HG03060 (cell line): ENCODE data around the gene PPFIBP1.

Experiments
- ATAC-seq: cut with Tn5 transposase; IDR thresholded peaks from one replicate; pipeline ENCODE4 v1.9.1; 2021; ENCODE audit warnings: low read depth, moderate number of reproducible peaks; ENCODE audit not compliant: unreplicated experiment

PPFIBP1 gene

DNA sequence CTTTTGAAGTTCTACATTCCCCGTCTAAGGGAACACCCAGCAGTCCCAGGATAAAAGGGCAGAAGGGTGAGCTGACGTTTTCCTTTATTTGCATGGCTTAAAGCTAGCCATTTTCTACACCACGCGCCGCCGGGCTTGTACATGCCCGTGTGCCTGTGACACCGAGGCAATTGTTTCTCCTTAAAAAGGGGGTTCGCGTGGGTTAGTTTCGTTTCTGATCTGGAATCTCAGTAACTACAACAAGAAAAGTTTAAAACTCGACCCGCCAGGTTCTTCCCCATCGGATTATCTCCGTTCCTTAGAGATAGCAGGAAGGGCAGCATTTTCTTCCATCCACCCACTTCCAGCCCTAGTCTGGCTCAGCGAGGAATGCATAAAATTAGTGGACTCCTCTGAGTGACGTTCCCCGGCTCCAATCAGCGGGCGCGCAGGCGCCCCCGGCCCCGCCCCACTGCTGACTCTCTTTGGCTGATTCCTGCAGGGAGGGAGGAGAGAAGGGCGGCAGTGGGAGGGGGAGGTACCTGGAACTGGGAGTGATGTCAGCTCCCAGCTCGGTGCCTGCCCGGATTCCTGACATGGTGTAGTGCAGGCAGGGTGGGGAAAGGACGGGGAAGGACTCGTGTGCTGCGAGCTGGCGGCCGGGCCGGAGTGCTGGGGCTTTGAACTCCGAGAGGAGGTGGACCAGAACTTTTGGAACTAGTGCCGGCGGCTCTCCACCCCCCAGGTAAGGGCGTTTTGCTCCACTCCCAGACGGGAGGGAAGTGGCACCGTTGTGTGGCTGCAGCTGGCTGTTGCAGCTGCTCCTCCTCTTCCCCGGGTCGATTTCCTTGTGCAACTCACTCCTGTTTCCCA lies at the start of gene PPFIBP1:
Gene PPFIBP1, plus strand, starts transcription at position 565 of the 852 bp plus-strand sequence. CDS start 109,191 bp downstream, outside the sequence.
- ATAC-seq = peak; percentile 70

DNA sequence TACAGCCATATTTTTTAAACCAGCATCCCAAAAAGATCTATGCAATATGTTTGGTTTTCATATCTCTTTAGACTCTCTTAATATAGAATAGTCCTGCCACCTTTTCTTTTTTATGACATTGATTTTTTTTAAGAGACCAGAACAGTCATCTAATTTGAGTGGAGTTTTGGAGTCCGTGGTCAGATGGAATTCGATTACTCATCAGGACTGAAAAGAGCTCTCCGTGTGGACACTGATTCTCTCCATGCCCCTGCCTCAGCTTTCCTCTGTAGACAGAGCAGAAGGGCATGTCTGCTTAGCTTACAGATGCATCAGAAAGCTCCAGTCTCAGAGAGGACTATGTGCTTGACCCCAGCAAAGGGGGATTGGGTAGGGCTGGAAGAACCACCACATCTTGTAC lies 49.7 kb upstream of the PPFIBP1 start:
- no peak for ATAC-seq

DNA sequence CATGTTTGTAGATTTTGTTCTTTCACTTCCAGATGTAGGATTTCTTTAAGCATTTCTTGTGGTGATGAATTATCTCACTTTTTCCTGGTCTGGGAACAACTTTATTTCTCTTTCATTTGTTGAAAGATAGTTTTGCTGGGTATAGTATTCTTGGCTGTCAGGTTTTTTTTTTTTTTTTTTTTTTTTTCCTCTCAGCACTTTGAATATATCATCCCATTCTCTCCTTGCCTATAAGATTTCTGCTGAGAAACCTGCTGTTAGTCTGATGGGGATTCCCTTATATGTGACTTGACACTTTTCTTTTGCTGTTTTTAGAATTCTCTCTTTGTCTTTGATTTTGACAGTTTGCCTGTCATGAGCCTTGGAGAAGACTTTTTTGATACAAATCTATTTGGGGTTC lies 47.0 kb upstream of the PPFIBP1 start:
- no peak for ATAC-seq

DNA sequence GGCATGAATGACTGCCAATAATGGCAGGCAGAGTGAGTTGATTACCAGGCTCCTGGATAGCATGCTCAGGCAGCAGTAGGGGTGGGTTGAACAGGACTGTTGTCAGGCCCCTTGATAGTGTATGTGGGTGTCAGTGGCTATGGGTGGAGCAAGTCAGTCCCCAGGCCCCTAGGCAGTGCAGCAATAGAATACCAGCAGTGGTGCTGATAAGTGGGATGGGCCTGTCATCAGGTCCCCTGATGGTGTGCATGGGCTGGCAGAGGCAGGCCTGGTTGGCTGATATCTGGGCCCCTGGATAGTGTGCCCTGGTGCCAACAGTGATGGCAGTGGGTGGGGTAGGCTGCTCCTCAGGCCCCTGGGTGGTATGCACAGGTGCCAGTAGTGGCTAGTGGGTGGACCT lies 45.1 kb upstream of the PPFIBP1 start:
- ATAC-seq = no peak

DNA sequence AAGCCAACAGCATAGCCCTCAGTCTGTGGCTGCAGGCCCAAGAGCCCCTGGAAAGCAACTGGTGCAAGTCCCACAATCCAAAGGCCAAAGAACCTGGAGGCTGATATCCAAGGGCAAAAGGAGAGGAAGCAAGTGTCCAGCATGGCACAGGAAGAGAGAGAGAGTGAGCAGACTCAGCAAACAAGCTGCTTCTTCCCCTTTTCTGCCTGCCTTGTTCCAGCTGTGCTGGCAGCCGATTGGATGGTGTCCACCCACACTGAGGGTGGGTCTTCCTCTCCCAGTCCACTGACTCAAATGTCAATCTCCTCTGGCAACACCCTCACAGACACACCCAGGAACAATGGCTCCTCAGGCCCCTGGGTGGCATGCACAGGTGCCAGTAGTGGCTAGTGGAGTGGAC lies 44.0 kb upstream of the PPFIBP1 start:
- no peak for ATAC-seq

DNA sequence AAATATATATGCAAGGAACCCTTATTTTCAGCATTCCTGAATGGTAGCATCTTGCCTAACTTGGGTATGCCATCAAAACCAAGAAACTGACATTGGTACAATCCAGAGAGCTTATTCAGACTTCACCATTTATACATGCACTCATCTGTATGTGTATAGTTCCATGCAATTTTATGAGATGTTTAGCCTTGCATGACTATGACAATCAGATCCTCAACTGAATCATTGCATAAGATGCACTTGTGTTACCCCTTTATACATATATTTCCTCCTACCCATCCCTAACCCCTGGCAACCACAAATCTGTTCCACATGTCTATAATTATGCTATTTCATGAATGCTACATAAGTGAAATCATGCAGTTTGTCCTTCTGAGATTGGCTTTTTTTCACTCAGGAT lies 37.0 kb upstream of the PPFIBP1 start:
- no peak for ATAC-seq

DNA sequence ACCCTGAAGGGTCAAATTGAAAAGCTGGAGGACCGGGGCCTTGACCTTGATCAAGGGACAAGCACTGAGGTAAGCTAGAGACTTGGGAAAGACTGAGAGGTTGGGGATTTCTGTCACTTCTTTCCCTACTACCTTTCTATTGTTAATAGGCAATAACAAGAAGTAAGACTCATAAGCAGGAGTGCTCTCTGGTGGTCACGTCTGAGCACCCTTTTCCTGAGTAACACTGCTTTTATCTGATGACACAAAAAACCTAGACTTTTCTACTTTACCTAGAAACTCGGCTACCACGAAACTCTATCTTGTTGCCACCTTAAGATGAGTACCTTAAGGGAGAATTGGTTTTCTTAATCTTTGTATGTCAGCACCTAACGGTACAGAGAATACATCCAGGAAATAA lies 35.5 kb upstream of the PPFIBP1 start:
- ATAC-seq = no peak

DNA sequence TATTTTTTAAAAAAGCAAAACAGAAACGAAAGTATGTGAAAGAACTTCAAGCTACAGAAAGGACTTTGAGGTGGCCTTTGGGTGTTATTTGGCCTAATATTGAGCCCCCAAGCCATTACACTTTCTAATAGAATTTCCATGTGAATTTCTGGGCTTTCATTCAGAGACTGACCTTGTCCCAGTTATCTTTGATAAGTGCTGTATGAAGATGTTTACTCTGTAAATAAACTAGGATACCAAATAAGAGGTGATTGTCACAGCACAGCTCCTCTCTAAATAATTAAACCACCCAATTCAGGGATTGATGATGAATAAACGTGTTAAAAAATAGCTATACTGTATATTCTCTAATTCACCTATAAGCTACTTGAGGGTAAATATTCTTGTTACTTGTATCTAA lies 32.8 kb upstream of the PPFIBP1 start:
- ATAC-seq = no peak

DNA sequence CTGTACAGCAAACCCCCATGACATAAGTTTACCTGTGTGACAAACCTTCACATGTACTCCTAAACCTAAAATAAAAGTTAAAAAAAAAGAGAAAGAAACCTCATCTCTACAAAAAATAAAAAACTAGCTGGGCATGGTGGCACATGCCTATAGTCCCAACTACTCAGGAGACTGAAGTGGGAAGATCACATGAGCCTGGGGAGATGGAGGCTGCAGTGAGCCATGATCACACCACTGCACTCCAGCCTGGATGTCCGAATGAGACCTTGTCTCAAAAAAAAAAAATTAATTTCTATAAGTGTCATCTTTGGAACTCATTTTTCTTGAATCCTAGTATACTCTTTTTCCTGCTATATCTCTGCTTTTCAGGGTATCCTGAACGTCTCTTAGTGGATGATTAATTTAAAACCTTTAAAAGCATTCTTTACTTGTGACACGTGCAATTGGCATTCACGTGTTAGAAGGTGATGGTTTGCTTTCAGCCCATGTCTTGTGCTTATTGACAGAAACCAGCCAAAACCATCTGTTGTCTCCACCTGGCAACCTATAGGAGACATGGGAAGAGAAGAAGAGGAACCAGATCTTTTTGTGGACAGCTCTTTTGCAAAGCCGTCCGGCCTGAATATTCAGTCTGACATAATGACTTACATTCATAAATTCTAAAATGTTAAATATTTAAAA lies 30.6 kb upstream of the PPFIBP1 start:
- no peak for ATAC-seq

DNA sequence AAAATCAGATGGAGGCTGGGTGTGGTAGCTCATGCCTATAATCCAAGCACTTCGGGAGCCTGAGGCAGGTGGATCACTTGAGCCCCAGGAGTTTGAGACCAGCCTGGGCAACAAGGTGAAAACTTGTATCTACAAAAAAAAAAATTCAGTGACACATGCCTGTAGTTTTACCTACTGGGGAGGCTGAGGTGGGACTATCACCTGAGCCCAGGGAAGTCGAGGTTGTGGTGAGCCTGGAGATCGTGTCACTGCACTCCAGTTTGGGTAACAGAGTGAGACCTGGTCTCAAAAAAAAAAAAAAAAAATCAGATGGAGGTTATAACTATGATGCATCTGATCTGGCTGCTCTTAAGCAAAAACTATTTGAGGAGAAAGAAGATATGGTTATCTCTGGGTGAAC lies 26.6 kb upstream of the PPFIBP1 start:
- ATAC-seq = no peak

DNA sequence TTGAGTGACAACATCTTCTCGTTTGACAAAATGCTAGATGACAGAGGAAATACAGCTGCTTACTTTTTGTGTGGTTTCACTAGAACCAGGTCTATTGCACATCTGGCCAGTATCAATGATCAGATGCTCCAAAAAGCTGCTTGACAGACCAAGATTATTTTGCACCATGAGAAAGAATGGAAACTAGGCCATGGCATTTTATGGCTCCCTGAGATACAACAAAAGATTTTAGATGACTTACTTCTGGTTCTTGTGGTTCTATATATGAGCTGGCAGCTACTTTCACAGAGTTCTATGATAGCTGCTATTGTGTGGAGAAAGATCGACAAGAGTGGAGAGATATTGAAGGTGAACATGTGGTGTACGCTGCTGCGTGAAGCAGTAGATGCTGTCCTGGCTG lies 25.9 kb upstream of the PPFIBP1 start:
- peak; percentile 82 for ATAC-seq

DNA sequence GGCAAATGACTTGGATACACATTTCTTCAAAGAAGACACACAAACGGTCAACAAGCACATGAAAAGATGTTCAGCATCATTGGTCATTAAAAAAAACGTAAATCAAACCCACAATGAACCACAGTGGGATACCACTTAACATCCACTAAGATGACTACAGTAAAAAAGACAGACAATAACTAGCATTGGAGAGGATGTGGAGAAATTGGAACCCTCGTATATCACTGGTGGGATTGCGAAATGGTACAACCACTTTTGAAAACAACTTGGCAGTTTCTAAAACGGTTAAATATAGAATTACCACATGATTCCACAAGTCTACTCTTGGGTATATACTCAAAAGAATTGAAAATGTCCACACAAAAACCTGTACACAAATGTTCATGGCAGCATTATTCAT lies 25.2 kb upstream of the PPFIBP1 start:
- ATAC-seq = no peak

DNA sequence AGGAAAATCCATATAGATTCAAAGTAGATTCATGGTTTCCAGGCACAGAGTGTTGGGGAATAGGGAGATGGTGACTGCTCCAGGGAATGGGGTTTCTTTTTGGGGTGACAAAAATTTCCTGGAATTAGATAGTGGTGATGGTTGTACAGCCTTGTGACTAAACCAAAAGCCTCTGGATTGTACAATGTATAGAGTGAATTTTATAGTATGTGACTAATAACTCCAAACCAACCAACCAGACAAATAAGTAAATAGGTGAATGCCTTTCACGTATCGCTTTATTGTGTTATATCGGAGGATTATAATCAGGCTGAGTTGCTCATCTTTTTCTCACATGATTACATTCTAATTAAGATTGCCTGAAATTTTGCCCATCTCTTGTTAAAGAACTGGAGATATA lies 24.6 kb upstream of the PPFIBP1 start:
- ATAC-seq = no peak

DNA sequence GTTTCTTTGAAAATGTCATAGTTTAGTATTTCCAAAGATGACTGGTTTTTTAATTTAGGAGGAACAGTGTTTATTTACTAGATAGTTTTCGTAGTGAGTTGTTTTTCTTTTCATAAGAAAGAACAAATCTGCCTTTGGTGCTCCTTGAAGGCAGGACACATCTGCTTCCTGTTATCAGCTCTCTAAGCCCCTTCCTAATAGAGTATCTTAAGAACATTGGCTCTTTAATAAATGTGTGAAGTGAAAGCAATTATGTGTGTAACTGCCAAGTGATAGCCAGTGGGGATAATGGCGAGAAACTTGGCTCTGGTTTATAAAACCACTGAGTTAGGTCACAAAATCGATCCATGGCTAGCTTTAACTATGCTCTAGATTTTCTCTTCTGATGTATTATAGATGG lies 23.5 kb upstream of the PPFIBP1 start:
- no peak for ATAC-seq

DNA sequence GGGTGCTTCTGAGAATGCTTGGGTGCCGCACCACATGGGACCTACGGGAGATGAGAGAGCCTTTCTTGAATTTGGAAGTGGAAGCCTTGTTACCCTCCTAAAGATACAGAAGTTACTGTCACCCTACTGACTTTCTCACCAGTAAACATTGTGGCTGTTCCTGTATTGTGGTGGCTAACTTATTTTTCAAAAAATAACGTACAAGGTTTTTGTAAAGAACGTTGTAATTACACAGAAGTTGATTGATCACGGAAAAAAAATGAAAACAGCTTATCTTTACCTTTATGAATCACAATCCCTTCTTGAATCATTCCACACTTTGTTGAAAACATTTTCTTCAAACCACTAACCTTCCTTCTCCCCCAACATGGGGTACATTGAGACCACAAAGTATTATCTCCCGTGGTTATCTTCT lies 22.0 kb upstream of the PPFIBP1 start:
- no peak for ATAC-seq

DNA sequence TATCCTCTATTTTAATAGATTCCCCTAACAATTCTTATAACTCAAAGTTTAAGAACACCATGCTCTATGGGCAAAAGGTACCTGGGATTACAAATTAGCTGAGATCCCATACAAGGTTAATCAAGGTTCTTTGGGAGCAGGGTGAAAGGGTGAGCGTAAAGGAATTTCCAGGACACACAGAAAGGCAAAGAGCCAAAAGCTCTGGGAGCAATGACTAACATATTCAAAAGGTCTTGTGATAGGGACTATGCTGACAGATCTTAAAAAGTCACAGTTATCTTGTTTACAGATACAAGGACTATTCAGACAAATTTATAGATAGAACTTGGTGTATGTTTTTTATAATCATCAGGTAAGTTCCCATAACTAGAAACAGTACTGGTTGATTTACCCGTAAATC lies 19.5 kb upstream of the PPFIBP1 start:
- ATAC-seq = no peak

DNA sequence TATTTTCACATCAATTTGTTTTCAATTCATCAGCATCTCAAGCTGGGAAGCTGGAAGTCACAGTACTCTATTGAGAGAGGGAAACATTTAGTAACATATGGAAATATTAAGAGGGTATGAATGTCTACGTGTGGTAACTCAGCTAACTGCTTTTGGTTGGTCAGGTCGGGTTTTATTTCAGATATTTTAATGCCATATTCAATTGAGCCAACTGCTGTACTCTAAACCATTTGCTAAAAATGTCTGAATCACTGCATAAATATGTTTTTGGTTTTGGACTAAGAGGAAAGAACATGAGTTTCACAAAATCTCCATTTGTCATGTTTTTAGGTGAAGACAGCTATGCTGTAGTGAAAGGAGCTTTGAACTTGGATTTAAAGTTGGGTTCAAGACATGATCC lies 18.9 kb upstream of the PPFIBP1 start:
- no peak for ATAC-seq

DNA sequence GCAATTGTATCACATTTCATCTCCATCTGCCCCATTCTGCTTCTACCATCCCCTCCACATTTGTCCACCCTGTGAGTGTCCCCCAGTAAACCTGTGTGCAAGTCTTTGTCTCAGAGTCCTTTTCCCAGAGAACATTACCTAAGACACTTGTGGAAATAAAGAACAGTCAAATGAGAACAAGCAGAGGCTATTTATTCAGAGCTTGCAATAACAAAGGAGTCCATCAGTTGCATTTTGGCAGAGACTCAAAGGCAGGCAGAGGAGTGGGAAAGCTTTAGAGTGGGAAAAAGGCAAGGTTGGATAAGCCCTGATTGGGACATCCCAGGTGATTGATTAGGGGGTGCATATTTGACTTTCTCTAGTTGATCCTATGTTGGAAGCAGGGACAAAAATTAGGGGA lies 18.2 kb upstream of the PPFIBP1 start:
- ATAC-seq = no peak

DNA sequence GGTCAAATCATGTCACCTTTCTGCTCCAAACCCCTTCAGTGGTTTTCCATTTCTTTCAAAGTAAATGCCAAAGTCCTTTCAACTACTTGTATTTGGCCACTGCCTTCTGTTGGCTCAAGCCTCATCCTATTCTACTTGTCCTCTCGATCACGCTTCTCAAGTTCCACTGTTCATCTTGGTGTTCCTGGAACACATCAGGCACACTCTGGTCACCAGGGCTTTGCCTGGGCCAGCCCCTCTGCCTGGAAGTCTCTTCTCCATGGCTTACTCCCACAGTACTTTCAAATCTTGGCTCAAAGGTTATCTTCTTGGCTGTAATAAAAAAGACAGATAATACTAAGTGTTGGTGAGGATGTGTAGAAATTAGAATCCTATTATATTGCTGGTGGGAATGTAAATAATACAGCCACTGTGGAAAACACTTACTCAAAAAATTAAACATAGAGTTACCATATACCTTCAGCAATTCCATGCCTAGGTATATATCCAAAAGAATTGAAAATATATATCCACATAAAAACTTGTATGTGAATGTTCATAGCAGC lies 17.3 kb upstream of the PPFIBP1 start:
- ATAC-seq = no peak

DNA sequence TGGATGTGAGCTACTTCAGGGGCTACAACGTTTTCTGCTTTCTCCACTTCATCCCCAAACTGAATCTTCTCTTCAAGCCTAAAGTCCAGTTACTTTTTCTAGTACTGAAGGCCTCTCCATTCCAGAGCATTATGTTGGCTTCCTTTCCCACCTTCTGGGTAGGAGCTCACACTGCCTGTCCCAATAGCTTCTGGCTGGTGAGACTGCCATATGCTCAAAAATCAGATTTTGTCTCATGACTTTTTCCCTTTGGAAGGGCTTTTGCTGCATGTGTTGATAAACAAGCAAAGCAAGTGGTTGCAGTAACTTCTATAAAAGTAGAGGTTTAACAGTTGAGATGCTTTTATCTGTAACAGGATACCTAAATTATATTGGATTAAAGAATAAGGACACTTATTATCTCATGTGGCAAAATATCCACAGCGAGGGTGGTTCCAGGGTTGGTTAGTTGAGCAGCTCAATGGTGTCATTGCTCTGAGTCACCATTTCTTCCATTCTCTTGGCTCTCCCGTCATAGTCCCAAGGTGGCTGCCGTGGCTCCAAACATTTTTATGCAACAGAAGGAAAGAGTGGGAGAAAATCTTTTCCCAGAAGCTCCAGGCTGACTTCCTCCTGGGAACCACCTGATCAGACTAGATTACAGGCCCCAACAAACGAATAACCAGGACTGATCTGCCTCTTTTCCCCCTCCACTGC lies 15.1 kb upstream of the PPFIBP1 start:
- ATAC-seq = no peak

DNA sequence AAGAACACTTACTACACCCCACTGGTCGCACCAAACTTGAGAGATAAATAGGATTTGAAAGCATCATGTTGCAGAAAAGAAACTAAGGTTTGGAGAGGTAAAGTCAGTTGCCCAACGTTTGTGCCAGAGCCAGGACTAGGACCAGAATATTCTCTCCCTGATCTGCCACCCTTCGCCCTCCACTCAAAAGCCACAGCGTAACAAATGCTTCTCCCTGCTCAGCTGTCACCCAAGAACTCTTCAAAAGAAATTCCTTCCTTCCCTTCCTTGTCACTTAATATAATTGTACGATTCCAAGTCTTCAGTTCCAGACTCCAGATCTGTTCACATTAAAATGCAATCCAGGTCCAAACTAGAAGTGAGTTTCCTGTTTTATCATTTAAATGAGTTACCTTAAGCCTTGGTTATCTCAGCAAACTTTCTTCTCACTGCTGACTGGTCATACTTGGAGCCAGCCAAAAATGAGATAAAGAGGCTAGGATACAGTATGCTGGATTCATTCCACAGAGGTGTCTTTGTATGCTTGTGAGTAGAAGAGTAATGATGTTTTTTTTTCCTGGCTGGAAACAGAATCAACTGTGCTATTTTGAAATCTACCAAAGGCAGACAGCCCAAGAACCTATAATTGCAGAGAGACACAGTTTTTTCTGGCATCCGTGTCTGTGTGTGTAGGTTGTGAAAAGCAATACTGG lies 12.8 kb upstream of the PPFIBP1 start:
- ATAC-seq = no peak
